HG02798 (cell line): ENCODE measurements around the gene ALOX5.

Source experiments
- ATAC-seq: cut with Tn5 transposase; IDR thresholded peaks from one replicate; pipeline ENCODE4 v1.9.1; 2021; ENCODE audit warnings: mild to moderate bottlenecking; ENCODE audit not compliant: unreplicated experiment, poor library complexity

ALOX5 gene

GRCh38 chr10:45440511-45441062, 66.6 kb downstream of the ALOX5 start:
- ATAC-seq, result no peak

GRCh38 chr10:45441239-45442190, 67.5 kb downstream of the ALOX5 start:
- ATAC-seq, result no peak

DNA sequence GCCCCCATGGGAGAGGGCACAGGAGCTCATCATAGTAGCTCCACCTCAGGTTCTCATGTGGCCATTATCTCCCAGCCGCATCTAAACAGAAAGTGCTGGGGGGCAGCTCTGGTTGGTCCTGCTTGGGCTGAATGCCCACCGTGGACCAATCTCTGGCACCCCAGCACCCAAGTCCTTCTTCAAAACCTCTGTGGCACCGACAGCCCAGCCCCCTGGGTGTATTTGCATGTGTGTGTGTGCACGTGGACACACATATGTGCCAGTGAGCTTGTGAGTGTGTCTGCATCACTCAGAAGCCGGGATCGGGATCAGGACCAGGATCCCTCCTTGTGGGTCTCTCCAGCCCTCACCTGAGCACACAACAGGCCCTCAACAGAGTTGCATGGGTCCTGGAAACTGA, 68.2 kb downstream of the ALOX5 start:
- no peak for ATAC-seq

DNA sequence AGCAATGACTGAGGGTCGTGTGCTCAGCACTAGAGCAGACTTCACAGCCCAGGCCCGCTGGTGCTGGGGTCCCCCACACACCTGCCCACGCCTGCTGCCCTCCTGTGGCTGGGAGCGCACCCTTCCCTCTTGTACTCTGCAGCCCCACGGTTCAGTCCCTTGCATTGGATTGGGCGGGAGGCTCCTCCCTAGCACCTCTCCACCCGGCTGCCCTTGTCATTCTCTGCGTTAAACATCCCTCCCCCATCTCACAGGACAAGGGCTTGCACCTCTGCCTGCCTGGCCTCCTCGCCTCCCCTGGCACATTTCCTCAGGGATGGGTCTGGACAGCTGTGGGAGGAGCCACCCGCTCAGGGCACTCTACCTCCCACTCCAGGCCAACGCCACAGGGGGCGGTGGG, 68.6 kb downstream of the ALOX5 start:
- no peak for ATAC-seq

- ATAC-seq, result no peak
These were observed 69.3 kb downstream of the ALOX5 start for GRCh38 chr10:45443101-45444009.

DNA sequence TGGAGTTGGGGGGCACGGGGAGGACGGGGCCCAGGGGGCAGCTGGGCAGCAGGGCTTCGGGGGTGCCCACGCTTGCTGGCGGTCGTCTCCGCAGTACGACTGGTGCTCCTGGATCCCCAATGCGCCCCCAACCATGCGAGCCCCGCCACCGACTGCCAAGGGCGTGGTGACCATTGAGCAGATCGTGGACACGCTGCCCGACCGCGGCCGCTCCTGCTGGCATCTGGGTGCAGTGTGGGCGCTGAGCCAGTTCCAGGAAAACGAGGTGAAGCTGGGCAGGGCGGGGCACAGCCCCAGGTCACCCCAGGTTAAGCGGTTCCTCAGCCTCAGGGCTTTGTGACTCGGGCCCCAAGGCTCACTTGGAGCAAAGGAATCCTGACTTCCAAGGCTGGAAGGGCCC, 70.0 kb downstream of the ALOX5 start:
- no peak for ATAC-seq

DNA sequence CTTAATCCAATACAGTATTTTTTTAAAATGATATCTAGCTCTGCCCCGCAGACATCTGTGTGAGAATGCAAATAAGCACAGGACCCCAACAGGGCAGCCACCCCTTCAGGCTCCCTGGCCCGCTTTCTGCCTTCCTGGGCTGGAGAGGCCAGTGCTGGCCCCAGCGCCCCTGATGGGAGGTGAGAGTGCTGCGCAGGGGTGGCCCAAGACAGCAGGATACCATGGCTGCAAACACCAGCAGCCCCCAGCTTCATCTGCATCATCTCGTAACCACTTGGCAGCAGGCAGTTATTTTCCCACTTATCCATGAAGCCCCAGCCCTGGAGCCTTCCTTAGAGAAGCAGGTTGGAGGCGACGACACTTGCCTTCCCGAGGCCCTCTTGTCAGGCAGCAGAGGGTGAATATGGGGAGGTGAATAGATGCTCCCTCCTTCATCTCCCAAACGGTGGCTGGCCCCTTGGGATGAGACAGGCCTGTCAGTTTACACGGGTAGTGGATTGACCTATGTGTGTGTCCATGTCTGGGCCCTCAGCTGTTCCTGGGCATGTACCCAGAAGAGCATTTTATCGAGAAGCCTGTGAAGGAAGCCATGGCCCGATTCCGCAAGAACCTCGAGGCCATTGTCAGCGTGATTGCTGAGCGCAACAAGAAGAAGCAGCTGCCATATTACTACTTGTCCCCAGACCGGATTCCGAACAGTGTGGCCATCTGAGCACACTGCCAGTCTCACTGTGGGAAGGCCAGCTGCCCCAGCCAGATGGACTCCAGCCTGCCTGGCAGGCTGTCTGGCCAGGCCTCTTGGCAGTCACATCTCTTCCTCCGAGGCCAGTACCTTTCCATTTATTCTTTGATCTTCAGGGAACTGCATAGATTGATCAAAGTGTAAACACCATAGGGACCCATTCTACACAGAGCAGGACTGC, 71.2 kb downstream of the ALOX5 start:
- ATAC-seq, result no peak

- no peak for ATAC-seq
These were observed 72.8 kb downstream of the ALOX5 start for GRCh38 chr10:45446858-45447257.

DNA sequence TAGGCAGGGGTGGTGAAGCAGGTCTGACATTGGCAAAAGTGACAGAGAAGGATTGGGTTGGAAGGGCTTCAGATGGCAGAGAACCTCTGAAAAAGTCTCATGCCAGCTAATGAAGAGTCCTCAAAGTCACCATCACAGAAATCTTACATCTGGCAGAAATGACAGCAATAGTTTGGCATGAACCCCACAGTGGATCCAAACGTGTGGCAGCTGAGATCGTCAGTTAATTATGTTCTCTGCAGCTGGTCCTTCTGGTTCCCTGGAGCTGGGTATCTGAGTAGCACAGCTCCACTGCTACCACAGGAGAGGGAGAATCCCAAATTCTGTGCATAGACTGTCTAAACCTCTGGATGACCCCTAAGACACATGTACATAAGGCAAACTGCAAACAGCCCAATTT, 73.4 kb downstream of the ALOX5 start:
- ATAC-seq, result no peak

- ATAC-seq, result no peak
These were observed 76.8 kb downstream of the ALOX5 start for GRCh38 chr10:45450866-45451265.

GRCh38 chr10:45451407-45451806, 77.4 kb downstream of the ALOX5 start:
- ATAC-seq, result no peak

DNA sequence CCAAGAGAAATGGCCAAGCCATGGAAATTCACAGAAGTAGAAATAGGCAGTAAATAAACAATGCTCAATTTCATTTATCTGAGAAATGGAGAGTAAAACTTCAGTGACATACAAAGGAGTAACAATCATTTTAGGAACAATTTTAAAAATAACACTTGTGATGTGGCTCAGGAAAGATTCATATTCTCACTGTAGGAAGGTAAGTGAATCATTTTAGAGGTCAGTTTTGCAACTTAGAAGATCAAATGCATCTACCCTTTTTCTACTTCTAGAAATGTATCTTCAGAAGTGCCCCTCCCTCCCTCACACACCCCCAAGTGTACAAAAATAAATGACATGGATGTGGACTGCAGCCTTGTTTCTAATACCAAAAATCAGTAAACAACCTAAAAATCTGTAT, 78.3 kb downstream of the ALOX5 start:
- no peak for ATAC-seq

GRCh38 chr10:45452743-45453452, 78.9 kb downstream of the ALOX5 start:
- ATAC-seq, result no peak

- no peak for ATAC-seq
These were observed 79.7 kb downstream of the ALOX5 start for GRCh38 chr10:45453639-45454255.

- ATAC-seq, result no peak
These were observed 80.2 kb downstream of the ALOX5 start for GRCh38 chr10:45454262-45454661.

GRCh38 chr10:45454859-45455258, 80.8 kb downstream of the ALOX5 start:
- ATAC-seq, result peak; percentile 55

GRCh38 chr10:45456233-45456632, 82.2 kb downstream of the ALOX5 start:
- no peak for ATAC-seq

DNA sequence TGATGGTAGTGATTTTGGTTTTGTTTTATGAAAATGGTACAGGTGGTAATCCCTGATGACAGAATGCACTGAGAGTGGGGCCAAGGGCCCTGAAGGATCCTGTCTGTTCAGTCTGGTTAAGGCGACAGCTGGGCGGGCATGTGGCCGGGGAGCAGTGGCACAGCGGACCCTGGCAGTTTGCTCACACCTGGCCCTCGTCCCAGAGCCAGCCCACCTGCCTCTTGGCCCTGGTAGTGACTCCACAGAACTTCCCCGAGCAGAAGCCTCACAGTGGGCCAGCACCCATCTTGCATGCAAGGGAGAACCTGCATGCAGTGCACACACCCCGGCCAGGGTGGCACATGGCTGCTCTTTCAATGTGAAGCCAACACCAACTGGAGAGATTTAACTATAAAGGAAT, 82.8 kb downstream of the ALOX5 start:
- ATAC-seq, result no peak

DNA sequence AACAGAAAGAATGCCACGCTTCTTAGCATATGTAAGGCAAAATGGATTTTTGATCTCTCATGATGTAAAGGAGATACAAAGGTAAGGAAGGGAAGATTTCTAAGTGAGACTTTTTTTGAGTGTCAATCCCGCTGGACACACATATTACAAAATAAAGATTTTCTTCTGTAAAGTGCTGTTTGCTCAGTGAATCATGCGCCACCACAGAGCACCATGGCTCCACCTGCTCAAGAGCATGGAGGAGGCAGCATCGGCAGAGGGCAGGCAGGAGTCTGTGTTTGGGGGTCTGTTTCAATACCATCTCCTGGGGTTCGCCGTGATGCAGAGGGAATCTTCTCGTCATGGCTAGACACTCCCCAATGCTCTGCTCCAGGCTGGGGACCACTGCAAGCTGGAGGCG, 83.5 kb downstream of the ALOX5 start:
- ATAC-seq, result no peak
